ENCODE results near the gene DMD.

GRCh38 chrX:31371956-31372355 lies 1839.4 kb downstream of the DMD start:
- TF ChIP-seq, protein P1, sequence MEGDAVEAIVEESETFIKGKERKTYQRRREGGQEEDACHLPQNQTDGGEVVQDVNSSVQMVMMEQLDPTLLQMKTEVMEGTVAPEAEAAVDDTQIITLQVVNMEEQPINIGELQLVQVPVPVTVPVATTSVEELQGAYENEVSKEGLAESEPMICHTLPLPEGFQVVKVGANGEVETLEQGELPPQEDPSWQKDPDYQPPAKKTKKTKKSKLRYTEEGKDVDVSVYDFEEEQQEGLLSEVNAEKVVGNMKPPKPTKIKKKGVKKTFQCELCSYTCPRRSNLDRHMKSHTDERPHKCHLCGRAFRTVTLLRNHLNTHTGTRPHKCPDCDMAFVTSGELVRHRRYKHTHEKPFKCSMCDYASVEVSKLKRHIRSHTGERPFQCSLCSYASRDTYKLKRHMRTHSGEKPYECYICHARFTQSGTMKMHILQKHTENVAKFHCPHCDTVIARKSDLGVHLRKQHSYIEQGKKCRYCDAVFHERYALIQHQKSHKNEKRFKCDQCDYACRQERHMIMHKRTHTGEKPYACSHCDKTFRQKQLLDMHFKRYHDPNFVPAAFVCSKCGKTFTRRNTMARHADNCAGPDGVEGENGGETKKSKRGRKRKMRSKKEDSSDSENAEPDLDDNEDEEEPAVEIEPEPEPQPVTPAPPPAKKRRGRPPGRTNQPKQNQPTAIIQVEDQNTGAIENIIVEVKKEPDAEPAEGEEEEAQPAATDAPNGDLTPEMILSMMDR (IDR thresholded peaks at IDR 0.05), result no peak
- TF ChIP-seq POLR2A (IDR thresholded peaks at IDR 0.05), result no peak
